Pancreas (tissue), 10 donors: ENCODE results near the gene KCTD17. TPM values are rescaled to one million over a fixed set of nuclear protein-coding genes. Genes with fewer than 3 reads are reported as not detected.

Source experiments
- ATAC-seq, 4 donors: fragments of 200-7000 bp; cut with Tn5 transposase; one replicate each; pipeline versions ENCODE4 v1.8.0 to v1.9.1; 2020; ENCODE audit warnings: mild to moderate bottlenecking in 4 of 4, moderate library complexity in 4 of 4
- DNase-seq, 6 donors: peaks; one replicate each; pipeline ENCODE4 v3.0.0-alpha.2; 2020
- FAIRE-seq: peaks from 2 replicates; lab custom pipeline; 2012; peaks lifted over from hg19 to GRCh38; lab: Jason Lieb, UNC
- H3K27ac ChIP-seq, 4 donors: fragments of 200-600 bp; sonication (generic); 1 replicate in 3 of 4; 2 replicates in 1 of 4; pipeline versions ENCODE4 v1.5.0 to v1.8.0; 2020
- H3K27me3 ChIP-seq, 4 donors: fragments of 200-600 bp; one replicate each; pipeline ENCODE4 v1.8.0; 2021
- H3K36me3 ChIP-seq, 3 donors: fragments of 200-600 bp; sonication (generic) in 1 of 3; one replicate each; pipeline versions ENCODE4 v1.5.0 to v1.8.0; 2020 to 2021
- H3K4me1 ChIP-seq, 3 donors: fragments of 200-600 bp; one replicate each; pipeline ENCODE4 v1.8.0; 2021
- H3K4me3 ChIP-seq, 4 donors: fragments of 200-600 bp; sonication (generic) in 2 of 4; one replicate each; pipeline versions ENCODE4 v1.5.0 to v1.8.0; 2020 to 2021
- H3K9me3 ChIP-seq, 4 donors: fragments of 200-600 bp; one replicate each; pipeline ENCODE4 v1.8.0; 2021
- CTCF ChIP-seq, 4 donors: fragments of 200-600 bp; sonication (generic) in 3 of 4; IDR thresholded peaks; one replicate each; pipeline versions ENCODE4 v1.5.0 to v1.8.0; 2021; ENCODE audit warnings: antibody characterized with exemption in 4 of 4
- WGBS, 2 donors: extraction: QIAGEN DNeasy Blood & Tissue Kit; methylation state at CpG; one replicate each; pipeline ENCODE4 v1.1.7; 2013; 5-methylcytosine and 5-hydroxymethylcytosine counted together
- intact Hi-C, 3 donors: fragments of 100-400 bp; cut with DNase I; formaldehyde crosslinking; loops; one replicate each; pipeline versions ENCODE4 v1.11.1 to v1.14.2; 2022
- polyA plus RNA-seq, 2 donors: library from polyadenylated mRNA; stranded (reverse); fragments of 200-250 nt; gene quantifications; one replicate each; pipeline ENCODE4 v1.2.3, GENCODE V29; 2013
- total RNA-seq, 6 donors: library from RNA; stranded (reverse); fragmentation: NEBNext Ultra II Directional in 4 of 6; extraction: Animal tissue kit (Norgen Biotek cat#: 25700) in 4 of 6; gene quantifications; one replicate each; pipeline versions ENCODE4 v1.2.1 to v1.2.4, GENCODE V29; 2021 to 2023
- donor health status: healthy with polysubstance abuse.
- donor health status: DM: no; HTN: no; CAD: no; lungs with moderate emphysema.
- donor health status: DM: no; HTN: no; CAD: no.
- donor health status: control.
- donor health status: control.
- donor health status: Bipolar disorder and iron deficiency.
- donor health status: DM: yes; HTN: yes; CAD: no.
- donor health status: DM: no; HTN: no; CAD: no.
- donor health status: DM: no; HTN: no; CAD: no.
- donor health status: DM: yes; HTN: yes; CAD: no.

KCTD17 gene
- total and polyA plus RNA-seq, 8 donors, result 2.6 to 11.8 (median 4.4) TPM

GRCh38 chr22:37107816-37108621 is 56.5 kb downstream of the KCTD17 start:
- Histone ChIP-seq H3K36me3 (no peaks in the 10 kb centered on the region), H3K9me3 (no peaks in the 10 kb centered on the region), H3K27me3 (no peaks in the 10 kb centered on the region), H3K4me3 (no peak overlapping the region), H3K4me1 (no peaks in the 10 kb centered on the region), H3K27ac (no peak overlapping the region)
- no peak for DNase-seq
- no peak for TF ChIP-seq CTCF (IDR thresholded peaks at IDR 0.05)
- intact Hi-C loops, result no loop called here
- no peak for ATAC-seq
- 74 to 81% methylated on average over 18 of the region's 18 CpGs for WGBS, 2 donors
- FAIRE-seq, result no peak

GRCh38 chr22:37109242-37109917 is 57.8 kb downstream of the KCTD17 start, which contains the start of gene TMPRSS6:
TMPRSS6 (minus strand) TSS chr22:37109713; CDS start chr22:37103417, 6,296 bp downstream.
- no peaks in the 10 kb centered on the region for H3K36me3 ChIP-seq
- peak in 3 of 4 donors; percentile 32 to 66 (median 58) for ATAC-seq
- H3K27me3 ChIP-seq, result no peaks in the 10 kb centered on the region
- WGBS, 2 donors, result 66 to 68% methylated on average over 12 to 13 of the region's 13 CpGs
- intact Hi-C loops, result no loop called here
- no peak for FAIRE-seq
- DNase-seq, result no peak
- no peaks in the 10 kb centered on the region for H3K4me1 ChIP-seq
- H3K9me3 ChIP-seq, result no peaks in the 10 kb centered on the region
- no peak within 1 kb of the TSS for H3K4me3 ChIP-seq
- TF ChIP-seq CTCF (IDR thresholded peaks at IDR 0.05), result no peak
- H3K27ac ChIP-seq, result no peak within 1 kb of the TSS

GRCh38 chr22:37111156-37111717 is 59.7 kb downstream of the KCTD17 start:
- H3K4me3 ChIP-seq, result no peak overlapping the region
- no peaks in the 10 kb centered on the region for H3K27me3 ChIP-seq
- ATAC-seq (no peak), FAIRE-seq (no peak), DNase-seq (no peak)
- no peak for TF ChIP-seq CTCF (IDR thresholded peaks at IDR 0.05)
- H3K9me3 ChIP-seq, result no peaks in the 10 kb centered on the region
- H3K36me3 ChIP-seq, result no peaks in the 10 kb centered on the region
- H3K27ac ChIP-seq, result no peak overlapping the region
- 87 to 94% methylated on average over 13 of the region's 13 CpGs for WGBS, 2 donors
- H3K4me1 ChIP-seq, result no peaks in the 10 kb centered on the region
- intact Hi-C loops, result no loop called here

- Histone ChIP-seq H3K27ac (no peak overlapping the region), H3K4me3 (no peak overlapping the region), H3K27me3 (no peaks in the 10 kb centered on the region), H3K9me3 (no peaks in the 10 kb centered on the region), H3K36me3 (no peaks in the 10 kb centered on the region), H3K4me1 (no peaks in the 10 kb centered on the region)
- peak in 3 of 6 donors; percentile 7 to 44 (median 16) for DNase-seq
- no peak for TF ChIP-seq CTCF (IDR thresholded peaks at IDR 0.05)
- 29 to 32% methylated on average over 12 of the region's 12 CpGs for WGBS, 2 donors
- no peak for FAIRE-seq
- no peak for ATAC-seq
- intact Hi-C loops, result no loop called here
Measured at GRCh38 chr22:37112084-37112728, 60.7 kb downstream of the KCTD17 start.

Other genes starting within 250 kb of the KCTD17 start
- not detected for gene PVALB, start 234.7 kb upstream of the KCTD17 start, total RNA-seq
- under 1 TPM in 1 of 2 donors, not detected in 1; 0.54 TPM for gene PVALB, start 234.7 kb upstream of the KCTD17 start, polyA plus RNA-seq
- 1 to 10 TPM in 4 of 6 donors, under 1 TPM in 2; 0.32 to 7.1 (median 1.8) TPM for gene NCF4, start 190.7 kb upstream of the KCTD17 start, total RNA-seq
- gene NCF4, start 190.7 kb upstream of the KCTD17 start, polyA plus RNA-seq, result 1 to 10 TPM; 4.0 to 6.5 TPM
- 1 to 10 TPM in 4 of 6 donors, under 1 TPM in 2; 0.46 to 4.3 (median 1.8) TPM for gene CSF2RB, start 138.1 kb upstream of the KCTD17 start, total RNA-seq
- 1 to 10 TPM in 1 of 2 donors, under 1 TPM in 1; 0.87 to 2.6 TPM for gene CSF2RB, start 138.1 kb upstream of the KCTD17 start, polyA plus RNA-seq
- gene TST, start 32.3 kb upstream of the KCTD17 start, total RNA-seq, result 10 to 100 TPM; 22.9 to 45.7 (median 35.4) TPM
- 10 to 100 TPM; 51.5 to 52.3 TPM for gene TST, start 32.3 kb upstream of the KCTD17 start, polyA plus RNA-seq
- gene MPST, start 32.0 kb upstream of the KCTD17 start, total RNA-seq, result 10 to 100 TPM; 46.4 to 77.2 (median 50.9) TPM
- 100 to 1,000 TPM in 1 of 2 donors, 10 to 100 TPM in 1; 56.1 to 161 TPM for gene MPST, start 32.0 kb upstream of the KCTD17 start, polyA plus RNA-seq
- gene TMPRSS6, start 58.0 kb downstream of the KCTD17 start, total RNA-seq, result 1 to 10 TPM in 1 of 6 donors, under 1 TPM in 5; 0.13 to 1.0 (median 0.30) TPM
- 1 to 10 TPM; 1.3 to 3.1 TPM for gene TMPRSS6, start 58.0 kb downstream of the KCTD17 start, polyA plus RNA-seq
- under 1 TPM; 0.05 to 1.00 (median 0.58) TPM for gene IL2RB, start 98.2 kb downstream of the KCTD17 start, total RNA-seq
- gene IL2RB, start 98.2 kb downstream of the KCTD17 start, polyA plus RNA-seq, result under 1 TPM; 0.05 to 0.19 TPM
- gene C1QTNF6, start 136.5 kb downstream of the KCTD17 start, total RNA-seq, result 1 to 10 TPM; 1.2 to 8.0 (median 2.1) TPM
- 10 to 100 TPM in 1 of 2 donors, 1 to 10 TPM in 1; 9.8 to 10.9 TPM for gene C1QTNF6, start 136.5 kb downstream of the KCTD17 start, polyA plus RNA-seq
- 1 to 10 TPM in 3 of 6 donors, under 1 TPM in 3; 0.32 to 1.6 (median 0.94) TPM for gene SSTR3, start 160.7 kb downstream of the KCTD17 start, total RNA-seq
- gene SSTR3, start 160.7 kb downstream of the KCTD17 start, polyA plus RNA-seq, result 1 to 10 TPM; 3.3 to 8.7 TPM
- 10 to 100 TPM in 1 of 6 donors, 1 to 10 TPM in 4, under 1 TPM in 1; 0.91 to 12.8 (median 3.2) TPM for gene RAC2, start 192.5 kb downstream of the KCTD17 start, total RNA-seq
- gene RAC2, start 192.5 kb downstream of the KCTD17 start, polyA plus RNA-seq, result 1 to 10 TPM; 2.2 to 3.7 TPM
- gene CYTH4, start 230.8 kb downstream of the KCTD17 start, total RNA-seq, result 10 to 100 TPM in 2 of 6 donors, 1 to 10 TPM in 3, under 1 TPM in 1; 0.79 to 12.0 (median 3.4) TPM
- 1 to 10 TPM; 2.0 to 3.5 TPM for gene CYTH4, start 230.8 kb downstream of the KCTD17 start, polyA plus RNA-seq